ENCODE measurements around the gene CANT1. TPM values are rescaled to one million over a fixed set of nuclear protein-coding genes. Genes with fewer than 3 reads are reported as not detected.

CANT1 gene
- total and polyA plus RNA-seq, 2 experiments from 2014 or later: 33.0 to 36.1 TPM

DNA sequence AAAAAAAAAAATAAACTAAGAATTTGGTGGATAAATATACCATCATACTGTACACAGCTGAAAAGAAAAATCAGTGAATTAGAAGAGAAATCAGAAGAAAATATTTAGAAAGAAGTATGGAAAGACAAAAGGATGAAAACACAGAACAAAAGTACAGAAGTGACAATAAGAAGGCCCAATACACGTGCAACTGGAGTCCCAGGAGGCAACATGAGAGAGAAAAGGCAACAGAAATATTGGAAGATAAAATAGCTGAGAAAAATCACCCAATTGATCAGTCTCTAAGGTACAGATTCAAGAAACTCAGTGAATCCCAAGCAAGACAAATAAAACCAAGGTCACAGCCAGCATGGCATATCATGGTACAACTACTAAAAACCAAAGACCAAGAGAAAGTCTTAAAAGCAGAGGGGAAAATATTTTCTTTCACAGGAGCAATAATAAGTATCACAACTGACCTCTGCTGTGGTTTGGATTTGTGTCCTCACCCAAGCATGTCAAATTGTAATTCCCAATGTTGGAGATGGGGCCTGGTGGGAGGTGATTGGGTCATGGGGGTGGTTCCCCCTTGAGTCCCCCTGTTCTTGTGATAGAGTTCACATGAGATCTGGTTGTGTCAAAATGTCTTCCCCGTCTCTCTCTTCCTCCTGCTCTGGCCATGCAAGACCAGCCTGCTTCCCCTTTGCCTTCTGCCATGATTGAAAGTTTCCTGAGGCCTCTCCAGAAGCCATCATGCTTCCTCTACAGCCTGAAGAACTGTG lies 44.8 kb upstream of the CANT1 start:
- 76% methylated on average over 2 of the region's 2 CpGs for WGBS (ENCODE audit: low lambda C conversion rate, missing lambda C conversion rate)
- no peaks in the 10 kb centered on the region for H3K27me3 ChIP-seq

DNA sequence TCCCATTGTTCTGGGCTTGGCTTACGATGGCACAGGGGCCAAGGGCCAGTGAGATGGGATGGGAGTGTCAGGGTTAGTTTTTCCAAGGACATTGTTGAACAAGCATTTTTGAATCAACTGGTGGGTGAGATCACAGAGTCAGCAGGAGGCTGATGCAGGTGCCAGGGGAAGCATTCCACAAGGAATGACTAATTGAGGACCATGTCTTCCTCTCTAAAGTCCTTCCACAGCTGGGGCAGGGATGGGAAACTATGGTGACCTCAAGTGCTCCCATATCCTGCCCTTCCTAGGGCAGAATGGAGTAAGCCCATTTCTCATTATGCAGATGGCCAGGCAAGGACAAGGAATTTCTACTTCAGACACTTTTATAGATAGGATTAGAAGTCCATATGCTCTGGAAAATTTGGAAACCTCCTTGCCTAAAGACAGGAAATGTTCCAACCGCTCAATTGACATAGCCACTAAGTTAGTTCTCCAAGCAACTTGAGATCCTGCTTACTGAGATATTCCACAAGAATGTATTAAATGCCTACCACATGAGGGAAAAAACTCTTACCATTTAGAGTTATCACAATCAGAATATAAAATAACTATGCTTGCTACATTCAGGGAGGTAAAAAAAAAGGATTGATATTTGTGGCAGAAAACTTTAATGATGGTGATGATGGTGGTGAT lies 43.8 kb upstream of the CANT1 start:
- H3K36me3 ChIP-seq (replicated peaks; ENCODE audit: insufficient read depth, low read depth): no peaks in the 10 kb centered on the region
- H2AFZ ChIP-seq: no peak overlapping the region
- no peak overlapping the region for H3K4me2 ChIP-seq
- no peak overlapping the region for H3K27ac ChIP-seq
- no peaks in the 10 kb centered on the region for H3K9me2 ChIP-seq (replicated peaks; ENCODE audit: insufficient read depth)
- no peaks in the 10 kb centered on the region for H4K20me1 ChIP-seq (ENCODE audit: insufficient read depth, poor library complexity, severe bottlenecking)
- H3K4me3 ChIP-seq: no peak overlapping the region
- 90% methylated on average over 2 of the region's 2 CpGs for WGBS (ENCODE audit: low lambda C conversion rate, missing lambda C conversion rate)
- no peaks in the 10 kb centered on the region for H3K9me3 ChIP-seq (ENCODE audit: low read depth)
- no peaks in the 10 kb centered on the region for H3K4me1 ChIP-seq (ENCODE audit: insufficient read depth)
- no peaks in the 10 kb centered on the region for H3K27me3 ChIP-seq
- H3K79me2 ChIP-seq: no peaks in the 10 kb centered on the region
- DNase-seq (ENCODE audit: low spot score): no peak
- TF ChIP-seq EZH2 (IDR thresholded peaks at IDR 0.05; ENCODE audit: borderline replicate concordance) (no peak), EZH2phosphoT487 (IDR thresholded peaks at IDR 0.05; ENCODE audit: low read depth, severe bottlenecking, unreplicated experiment) (no peak)
- TF ChIP-seq, protein P1, sequence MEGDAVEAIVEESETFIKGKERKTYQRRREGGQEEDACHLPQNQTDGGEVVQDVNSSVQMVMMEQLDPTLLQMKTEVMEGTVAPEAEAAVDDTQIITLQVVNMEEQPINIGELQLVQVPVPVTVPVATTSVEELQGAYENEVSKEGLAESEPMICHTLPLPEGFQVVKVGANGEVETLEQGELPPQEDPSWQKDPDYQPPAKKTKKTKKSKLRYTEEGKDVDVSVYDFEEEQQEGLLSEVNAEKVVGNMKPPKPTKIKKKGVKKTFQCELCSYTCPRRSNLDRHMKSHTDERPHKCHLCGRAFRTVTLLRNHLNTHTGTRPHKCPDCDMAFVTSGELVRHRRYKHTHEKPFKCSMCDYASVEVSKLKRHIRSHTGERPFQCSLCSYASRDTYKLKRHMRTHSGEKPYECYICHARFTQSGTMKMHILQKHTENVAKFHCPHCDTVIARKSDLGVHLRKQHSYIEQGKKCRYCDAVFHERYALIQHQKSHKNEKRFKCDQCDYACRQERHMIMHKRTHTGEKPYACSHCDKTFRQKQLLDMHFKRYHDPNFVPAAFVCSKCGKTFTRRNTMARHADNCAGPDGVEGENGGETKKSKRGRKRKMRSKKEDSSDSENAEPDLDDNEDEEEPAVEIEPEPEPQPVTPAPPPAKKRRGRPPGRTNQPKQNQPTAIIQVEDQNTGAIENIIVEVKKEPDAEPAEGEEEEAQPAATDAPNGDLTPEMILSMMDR (IDR thresholded peaks at IDR 0.05; ENCODE audit: poor library complexity): no peak

More for the DNA sequence above, 44.8 kb upstream of the CANT1 start:
- Histone ChIP-seq H3K4me3 (no peak overlapping the region), H3K27ac (no peak overlapping the region), H4K20me1 (ENCODE audit: insufficient read depth, poor library complexity, severe bottlenecking) (no peaks in the 10 kb centered on the region), H2AFZ (no peak overlapping the region), H3K79me2 (no peaks in the 10 kb centered on the region), H3K4me2 (no peak overlapping the region), H3K9me3 (ENCODE audit: low read depth) (no peaks in the 10 kb centered on the region), H3K4me1 (ENCODE audit: insufficient read depth) (no peaks in the 10 kb centered on the region), H3K36me3 (replicated peaks; ENCODE audit: insufficient read depth, low read depth) (no peaks in the 10 kb centered on the region), H3K9me2 (replicated peaks; ENCODE audit: insufficient read depth) (no peaks in the 10 kb centered on the region)
- no peak for DNase-seq (ENCODE audit: low spot score)
- TF ChIP-seq, protein P1 (IDR thresholded peaks at IDR 0.05; ENCODE audit: poor library complexity): no peak
- TF ChIP-seq EZH2 (IDR thresholded peaks at IDR 0.05; ENCODE audit: borderline replicate concordance) (no peak), EZH2phosphoT487 (IDR thresholded peaks at IDR 0.05; ENCODE audit: low read depth, severe bottlenecking, unreplicated experiment) (no peak)

DNA sequence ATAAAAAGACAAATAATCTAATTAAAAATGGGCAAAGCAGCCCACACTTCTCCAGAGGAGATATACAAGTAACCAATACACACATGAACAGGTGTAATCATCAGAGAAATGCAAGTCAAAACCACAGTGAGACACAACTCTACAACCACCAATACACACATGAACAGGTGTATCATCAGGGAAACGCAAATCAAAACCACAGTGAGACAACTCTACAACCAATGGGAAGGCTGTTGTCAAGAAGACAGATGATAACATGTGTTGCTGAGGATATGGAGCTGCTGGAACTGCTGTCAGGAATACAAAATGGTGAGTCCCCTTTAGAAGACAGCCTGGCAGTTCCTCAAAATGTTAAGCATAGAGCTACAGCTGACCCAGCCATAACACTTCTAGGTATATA lies 42.6 kb upstream of the CANT1 start:
- TF ChIP-seq EZH2 (IDR thresholded peaks at IDR 0.05; ENCODE audit: borderline replicate concordance) (no peak), EZH2phosphoT487 (IDR thresholded peaks at IDR 0.05; ENCODE audit: low read depth, severe bottlenecking, unreplicated experiment) (no peak)
- TF ChIP-seq, protein P1 (IDR thresholded peaks at IDR 0.05; ENCODE audit: poor library complexity): no peak

More for the DNA sequence above, 42.6 kb upstream of the CANT1 start:
- DNase-seq (ENCODE audit: low spot score): no peak
- H3K4me1 ChIP-seq (ENCODE audit: insufficient read depth): no peaks in the 10 kb centered on the region
- H3K4me2 ChIP-seq: no peak overlapping the region
- no peaks in the 10 kb centered on the region for H3K9me2 ChIP-seq (replicated peaks; ENCODE audit: insufficient read depth)
- H3K9me3 ChIP-seq (ENCODE audit: low read depth): no peaks in the 10 kb centered on the region
- H3K4me3 ChIP-seq: no peak overlapping the region
- no peaks in the 10 kb centered on the region for H3K36me3 ChIP-seq (replicated peaks; ENCODE audit: insufficient read depth, low read depth)
- H3K79me2 ChIP-seq: no peaks in the 10 kb centered on the region
- H4K20me1 ChIP-seq (ENCODE audit: insufficient read depth, poor library complexity, severe bottlenecking): no peaks in the 10 kb centered on the region
- no peak overlapping the region for H3K27ac ChIP-seq
- no peaks in the 10 kb centered on the region for H3K27me3 ChIP-seq
- H2AFZ ChIP-seq: no peak overlapping the region
- 88% methylated on average over 1 of the region's 1 CpG for WGBS (ENCODE audit: low lambda C conversion rate, missing lambda C conversion rate)

Measured in hepatocyte (in vitro differentiated cells).